ENCODE measurements around the gene HAUS7. TPM values are rescaled to one million over a fixed set of nuclear protein-coding genes. Genes with fewer than 3 reads are reported as not detected.

The HAUS7 gene
- total and polyA plus RNA-seq, 2 of the 8 experiments (the other 6 are each of a cell fraction or from before 2014, with no cell fraction given), result 45.4 to 54.0 TPM

GRCh38 chrX:153470411-153471363 is at the start of gene HAUS7 (continued):
- TF ChIP-seq ATF2 (IDR thresholded peaks at IDR 0.05; ENCODE audit: low read length) (no peak), EZH2 (IDR thresholded peaks at IDR 0.05; ENCODE audit: low read depth, low read length, severe bottlenecking) (no peak), BRCA1 (IDR thresholded peaks at IDR 0.05; ENCODE audit: low read depth, low read length) (no peak), CBX5 (IDR thresholded peaks at IDR 0.05; ENCODE audit: low read depth, low read length) (no peak), RXRA (IDR thresholded peaks at IDR 0.05; ENCODE audit: insufficient read depth, low read depth, low read length) (no peak), SUZ12 (IDR thresholded peaks at IDR 0.05; ENCODE audit: low read length) (no peak), TEAD4 (IDR thresholded peaks at IDR 0.05; ENCODE audit: low read depth, low read length) (no peak), KDM5A (IDR thresholded peaks at IDR 0.05; ENCODE audit: low read length) (no peak), GTF2F1 (IDR thresholded peaks at IDR 0.05; ENCODE audit: borderline replicate concordance, low read depth, low read length) (no peak), CTBP2 (IDR thresholded peaks at IDR 0.05; ENCODE audit: borderline replicate concordance, insufficient read depth, insufficient read length, low read length) (no peak), E2F6 (IDR thresholded peaks at IDR 0.05) (no peak), TAF7 (optimal IDR thresholded peaks at IDR 0.05; ENCODE audit: borderline replicate concordance, low read depth, low read length) (no peak)
- TF ChIP-seq, protein P1, sequence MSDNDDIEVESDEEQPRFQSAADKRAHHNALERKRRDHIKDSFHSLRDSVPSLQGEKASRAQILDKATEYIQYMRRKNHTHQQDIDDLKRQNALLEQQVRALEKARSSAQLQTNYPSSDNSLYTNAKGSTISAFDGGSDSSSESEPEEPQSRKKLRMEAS (IDR thresholded peaks at IDR 0.05), result no peak; the same call in 1 of the 2 replicates
